Limb (tissue), 2 donors: ENCODE data around the gene TMEM132A.

Experiments used
- DNase-seq, 2 donors: peaks; one replicate each; pipeline ENCODE4 v3.0.0-alpha.2; 2016; ENCODE audit errors: extremely low spot score in 2 of 2

Gene TMEM132A

GRCh38 chr11:60924110-60924905 lies at the start of gene TMEM132A:
Gene TMEM132A (plus strand): TSS chr11:60924460. CDS start chr11:60924634, 174 bp downstream.
- DNase-seq = peak; percentile 68 to 88

GRCh38 chr11:60875366-60876167 lies 48.7 kb upstream of the TMEM132A start:
- DNase-seq = no peak

GRCh38 chr11:60876168-60876485 lies 48.1 kb upstream of the TMEM132A start:
- DNase-seq = no peak

- peak in 1 of 2 donors; percentile 24 for DNase-seq
Observed at GRCh38 chr11:60878245-60879101, 45.8 kb upstream of the TMEM132A start.

- no peak for DNase-seq
Observed at GRCh38 chr11:60879104-60879503, 45.2 kb upstream of the TMEM132A start.

GRCh38 chr11:60879971-60880588 lies 44.2 kb upstream of the TMEM132A start:
- DNase-seq = no peak

- no peak for DNase-seq
Observed at GRCh38 chr11:60880643-60881282, 43.5 kb upstream of the TMEM132A start.

- no peak for DNase-seq
Observed at GRCh38 chr11:60887556-60887955, 36.7 kb upstream of the TMEM132A start.

GRCh38 chr11:60889869-60890311 lies 34.4 kb upstream of the TMEM132A start:
- no peak for DNase-seq

- no peak for DNase-seq
Observed at GRCh38 chr11:60890696-60891095, 33.6 kb upstream of the TMEM132A start.

- DNase-seq = no peak
Observed at GRCh38 chr11:60891103-60891741, 33.0 kb upstream of the TMEM132A start.

GRCh38 chr11:60895687-60896086 lies 28.6 kb upstream of the TMEM132A start:
- no peak for DNase-seq

- no peak for DNase-seq
Observed at GRCh38 chr11:60897496-60897895, 26.8 kb upstream of the TMEM132A start.

- peak in 1 of 2 donors; percentile 53 for DNase-seq
Observed at GRCh38 chr11:60899046-60899936, 25.0 kb upstream of the TMEM132A start.

GRCh38 chr11:60899977-60900376 lies 24.3 kb upstream of the TMEM132A start:
- DNase-seq = no peak

- no peak for DNase-seq
Observed at GRCh38 chr11:60900673-60901404, 23.4 kb upstream of the TMEM132A start.

- DNase-seq = no peak
Observed at GRCh38 chr11:60902625-60903024, 21.6 kb upstream of the TMEM132A start.

- DNase-seq = no peak
Observed at GRCh38 chr11:60905047-60905446, 19.2 kb upstream of the TMEM132A start.
